IPS-18a (cell line): ENCODE results near the gene SNORC.

ENCODE experiments used
- H3K27ac ChIP-seq: one replicate; pipeline ENCODE4 v1.5.1; 2013; ENCODE audit warnings: low read length
- H3K27me3 ChIP-seq: one replicate; pipeline ENCODE4 v1.6.1; 2013; ENCODE audit warnings: mild to moderate bottlenecking, low read length; ENCODE audit not compliant: control insufficient read depth, insufficient read depth
- H3K36me3 ChIP-seq: one replicate; pipeline ENCODE4 v1.6.1; 2013; ENCODE audit warnings: low read depth, low read length; ENCODE audit not compliant: control insufficient read depth
- H3K4me1 ChIP-seq: one replicate; pipeline ENCODE4 v1.6.1; 2013; ENCODE audit warnings: low read depth, low read length; ENCODE audit not compliant: control insufficient read depth
- H3K4me3 ChIP-seq: one replicate; pipeline ENCODE4 v1.5.1; 2013; ENCODE audit warnings: low read length
- H3K9ac ChIP-seq: one replicate; pipeline ENCODE4 v1.6.1; 2013; ENCODE audit warnings: mild to moderate bottlenecking, low read length, moderate library complexity
- H3K9me3 ChIP-seq: one replicate; pipeline ENCODE4 v1.6.1; 2013; ENCODE audit warnings: low read depth, low read length; ENCODE audit not compliant: control insufficient read depth

Gene SNORC

DNA sequence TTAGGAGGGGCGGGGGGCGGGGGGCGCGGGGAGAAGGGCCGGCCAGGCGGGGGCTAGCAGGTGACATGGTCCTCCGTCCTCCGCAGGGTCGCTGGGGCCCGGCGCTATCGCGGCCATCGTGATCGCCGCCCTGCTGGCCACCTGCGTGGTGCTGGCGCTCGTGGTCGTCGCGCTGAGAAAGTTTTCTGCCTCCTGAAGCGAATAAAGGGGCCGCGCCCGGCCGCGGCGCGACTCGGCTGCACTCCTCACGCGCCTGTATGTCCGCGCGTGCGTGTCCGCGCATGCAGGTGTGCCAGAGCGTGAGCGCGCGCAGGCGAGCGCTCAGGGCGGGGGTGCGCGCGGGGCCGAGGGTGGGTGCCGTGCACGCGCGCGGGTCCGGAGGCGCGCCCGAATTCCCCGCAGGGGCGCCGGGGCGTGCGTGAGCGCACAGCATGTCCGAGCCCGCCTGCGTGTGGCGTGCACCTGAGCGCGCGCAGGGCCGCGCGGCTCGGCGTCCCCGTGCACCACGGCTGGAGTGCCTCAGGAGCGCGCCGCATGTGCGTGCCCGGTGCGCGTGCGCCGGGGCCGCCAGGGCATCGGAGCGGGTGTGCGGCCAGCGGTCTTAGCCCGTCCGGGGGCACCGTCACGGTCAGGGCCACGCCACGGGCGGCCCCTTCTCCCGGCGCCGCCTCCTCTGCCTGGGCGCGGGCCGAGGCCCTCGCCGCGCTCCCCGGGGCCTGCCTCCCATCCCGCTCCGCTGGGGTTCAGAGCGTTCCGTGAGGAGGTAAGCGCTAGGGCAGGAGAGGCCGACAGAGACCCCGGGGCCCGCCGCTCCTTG lies 6.3 kb downstream of the SNORC start:
- Histone ChIP-seq H3K27ac (no peak overlapping the region), H3K4me3 (peak overlapping the region; percentile 56), H3K27me3 (peaks cover 33% of the 10 kb centered on the region), H3K9ac (peak overlapping the region; percentile 12), H3K36me3 (no peaks in the 10 kb centered on the region), H3K9me3 (no peaks in the 10 kb centered on the region), H3K4me1 (no peaks in the 10 kb centered on the region)

DNA sequence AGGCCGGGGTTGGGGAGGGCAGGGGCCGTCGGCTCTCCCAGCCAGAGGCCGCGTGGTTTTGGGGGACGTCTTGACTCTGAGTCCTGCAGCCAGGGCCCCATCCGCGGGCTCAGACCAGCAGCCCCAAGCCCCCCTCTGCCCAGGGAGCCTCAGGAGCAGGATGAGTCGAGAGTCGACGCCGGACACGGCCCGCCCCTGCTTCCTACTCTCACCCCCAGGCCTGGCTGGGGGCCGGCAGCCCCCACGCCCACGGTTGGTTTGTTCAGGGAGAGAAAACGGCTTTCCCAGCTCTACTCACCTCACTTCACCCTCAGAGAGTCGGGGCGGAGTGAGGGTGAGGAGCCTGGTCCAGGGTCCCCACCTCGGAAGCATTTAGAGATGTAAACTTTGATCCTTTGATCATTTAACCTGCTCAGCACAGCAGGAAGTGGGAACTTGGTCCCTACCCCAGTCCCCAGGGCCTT lies 6.9 kb downstream of the SNORC start:
- Histone ChIP-seq H3K27me3 (peaks cover 33% of the 10 kb centered on the region), H3K36me3 (no peaks in the 10 kb centered on the region), H3K9me3 (no peaks in the 10 kb centered on the region), H3K9ac (peak overlapping the region; percentile 12), H3K4me1 (no peaks in the 10 kb centered on the region), H3K4me3 (peak overlapping the region; percentile 56), H3K27ac (no peak overlapping the region)

DNA sequence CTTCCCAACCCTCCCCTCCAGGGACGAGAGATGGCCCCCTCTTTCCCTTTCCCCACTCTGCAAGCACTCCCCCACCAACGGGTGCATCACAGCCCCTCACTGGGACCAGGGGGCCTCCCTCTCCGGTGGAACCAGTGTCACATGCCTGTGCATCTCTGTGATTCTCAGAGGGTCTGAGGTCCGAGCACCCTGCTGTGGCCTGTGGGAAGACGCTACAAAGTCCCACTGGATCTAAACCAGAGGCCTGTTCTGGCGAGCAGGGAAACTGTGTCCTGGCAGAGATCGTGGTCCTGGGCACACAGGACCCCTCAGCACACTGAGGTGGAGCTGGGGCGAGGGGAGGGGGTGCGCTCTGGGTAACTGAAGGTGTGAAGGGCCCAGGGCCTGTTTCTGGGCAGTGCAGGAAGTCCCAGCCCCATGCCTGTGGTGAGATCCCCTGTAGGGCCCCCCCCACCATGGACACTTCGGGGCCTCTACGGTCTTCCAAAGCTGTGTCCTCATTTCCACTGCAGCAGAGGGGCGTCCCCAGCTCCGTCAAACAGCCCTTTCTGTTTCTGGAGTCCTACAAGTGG lies 8.0 kb downstream of the SNORC start:
- peaks cover 33% of the 10 kb centered on the region for H3K27me3 ChIP-seq
- no peaks in the 10 kb centered on the region for H3K36me3 ChIP-seq
- no peak overlapping the region for H3K4me3 ChIP-seq
- H3K9ac ChIP-seq, result no peak overlapping the region
- no peak overlapping the region for H3K27ac ChIP-seq
- no peaks in the 10 kb centered on the region for H3K4me1 ChIP-seq
- no peaks in the 10 kb centered on the region for H3K9me3 ChIP-seq

DNA sequence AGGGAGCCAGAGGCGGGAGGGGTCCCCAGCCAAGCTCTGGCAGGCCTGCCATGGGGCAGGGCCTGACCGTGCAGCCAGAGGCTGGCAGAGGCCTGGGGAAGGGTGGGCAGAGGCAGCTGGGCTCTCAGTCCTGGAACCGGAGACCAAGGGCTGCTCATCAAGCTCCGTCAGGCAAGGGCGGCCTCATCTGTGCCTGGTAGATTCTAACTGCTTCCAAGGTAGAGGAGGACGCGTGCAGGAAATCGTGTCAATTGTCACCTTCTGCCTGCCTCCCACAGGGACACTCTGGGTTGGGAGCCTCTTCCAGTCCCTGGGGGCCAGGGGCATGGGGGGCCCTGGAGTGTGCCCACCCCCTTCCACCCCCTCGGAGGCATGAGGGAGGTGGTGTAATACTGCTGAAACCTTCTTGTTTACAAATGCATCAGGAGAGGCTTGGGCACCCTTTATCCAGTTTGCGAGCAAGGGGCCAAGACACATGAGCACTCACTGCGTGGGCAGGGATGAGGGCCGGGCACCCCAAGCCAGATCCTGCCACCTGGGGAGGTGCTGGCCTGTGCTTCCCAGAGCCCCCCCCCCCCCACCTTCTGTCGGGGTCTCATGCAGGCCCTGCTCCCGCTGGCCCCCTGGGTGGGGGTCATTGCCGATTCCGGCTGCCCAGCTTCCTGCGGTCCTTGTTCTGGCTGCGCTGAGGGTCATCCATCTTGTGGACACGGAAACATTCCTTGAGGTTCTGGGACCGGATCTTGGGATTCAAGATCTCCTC lies 9.0 kb downstream of the SNORC start:
- Histone ChIP-seq H3K4me3 (no peak overlapping the region), H3K27ac (no peak overlapping the region), H3K27me3 (peaks cover 33% of the 10 kb centered on the region), H3K4me1 (no peaks in the 10 kb centered on the region), H3K36me3 (no peaks in the 10 kb centered on the region), H3K9ac (no peak overlapping the region), H3K9me3 (no peaks in the 10 kb centered on the region)

DNA sequence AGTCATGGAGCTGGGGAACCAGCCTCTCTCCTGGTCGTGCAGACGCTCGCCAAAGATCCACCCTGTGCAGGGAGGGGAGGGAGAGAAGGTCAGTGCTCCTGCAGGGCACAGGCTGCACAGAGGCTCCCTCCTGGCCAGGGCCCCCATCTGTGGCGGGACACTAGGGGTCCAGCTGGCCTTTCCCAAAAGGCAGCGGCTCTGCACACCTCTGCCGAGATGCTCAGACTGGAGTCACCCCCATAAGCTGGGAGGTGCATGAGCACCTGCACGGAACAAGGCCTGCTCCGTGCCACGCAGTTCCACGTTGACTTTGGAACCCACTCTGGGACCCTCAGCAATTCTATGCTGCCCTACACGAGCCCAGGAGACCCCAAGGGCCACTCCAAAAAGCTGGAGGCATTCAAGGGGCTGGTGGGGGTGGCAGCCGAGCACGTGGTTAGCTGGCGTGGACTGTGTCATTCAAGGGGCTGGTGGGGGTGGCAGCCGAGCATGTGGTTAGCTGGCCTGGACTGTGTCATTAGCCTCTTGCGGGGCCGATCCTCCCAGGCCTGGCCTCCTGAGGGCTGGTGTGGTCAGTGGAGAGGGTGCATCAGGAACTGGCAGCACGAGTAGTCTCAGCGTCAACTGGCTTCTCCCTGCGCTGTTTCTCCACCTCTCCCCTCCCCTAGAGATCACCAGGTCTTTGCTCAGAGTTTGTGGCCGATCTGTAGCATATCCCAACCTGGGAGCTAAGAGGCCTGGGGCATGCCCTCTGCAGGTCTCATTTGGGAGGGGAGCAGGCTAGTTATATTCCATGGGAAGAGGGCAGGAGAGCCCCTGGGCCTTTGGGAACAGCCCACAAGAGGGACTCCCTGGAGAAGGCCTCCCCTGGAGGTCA lies 9.8 kb downstream of the SNORC start:
- Histone ChIP-seq H3K4me3 (no peak overlapping the region), H3K9ac (no peak overlapping the region), H3K27ac (no peak overlapping the region), H3K27me3 (peaks cover 33% of the 10 kb centered on the region), H3K9me3 (no peaks in the 10 kb centered on the region), H3K4me1 (no peaks in the 10 kb centered on the region), H3K36me3 (no peaks in the 10 kb centered on the region)

DNA sequence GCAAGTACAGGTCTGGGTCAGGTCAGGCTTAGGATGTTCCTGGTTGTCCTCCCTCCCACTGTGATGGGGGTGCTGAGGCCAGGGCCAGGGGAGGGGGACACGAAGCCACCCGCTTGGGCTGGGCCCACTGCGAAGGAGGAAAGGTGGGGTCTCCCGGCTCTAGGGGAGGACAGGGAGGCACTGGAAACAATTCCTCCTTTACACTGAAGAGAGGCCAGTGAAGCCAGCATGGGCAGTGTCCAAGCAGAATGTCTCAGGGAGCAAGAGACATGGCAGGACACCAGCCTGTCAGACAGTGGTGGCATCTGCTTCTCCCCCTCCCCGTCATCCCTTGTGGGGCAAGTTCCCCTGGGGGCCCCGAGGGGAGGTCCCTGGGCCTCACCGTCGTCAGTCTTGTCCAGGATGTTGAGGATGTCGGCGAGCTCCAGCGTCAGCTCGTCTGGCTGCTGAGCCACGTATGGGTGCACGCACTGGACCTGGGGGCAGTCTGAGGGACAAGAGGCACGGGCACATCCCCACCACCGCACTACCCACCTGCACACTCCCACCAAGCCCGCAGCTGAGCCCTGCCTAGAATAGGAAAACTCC lies 10.8 kb downstream of the SNORC start:
- no peak overlapping the region for H3K4me3 ChIP-seq
- peaks cover 25% of the 10 kb centered on the region for H3K27me3 ChIP-seq
- no peaks in the 10 kb centered on the region for H3K4me1 ChIP-seq
- no peak overlapping the region for H3K27ac ChIP-seq
- no peaks in the 10 kb centered on the region for H3K9me3 ChIP-seq
- no peak overlapping the region for H3K9ac ChIP-seq
- H3K36me3 ChIP-seq, result no peaks in the 10 kb centered on the region

DNA sequence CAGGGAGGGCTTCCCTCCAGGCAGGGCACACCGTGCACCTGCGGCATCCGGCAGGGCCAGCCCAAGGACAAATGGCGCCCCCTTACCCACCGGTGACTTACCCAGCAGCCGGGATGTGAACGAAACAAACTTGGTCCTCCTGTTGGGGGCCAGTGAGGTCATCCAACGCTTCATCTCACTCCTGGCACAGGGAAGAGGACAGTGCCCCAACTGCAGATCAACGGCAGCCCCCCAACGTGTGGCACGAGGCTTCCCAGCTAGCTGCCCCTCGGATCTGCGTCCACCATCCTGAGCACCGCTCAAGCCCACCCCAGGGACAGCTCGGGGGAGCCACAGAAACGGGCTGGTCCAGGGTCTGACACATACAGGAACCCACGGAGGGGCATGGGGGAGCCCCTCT lies 12.0 kb downstream of the SNORC start:
- Histone ChIP-seq H3K27ac (no peak overlapping the region), H3K4me3 (no peak overlapping the region), H3K27me3 (peaks cover 14% of the 10 kb centered on the region), H3K36me3 (no peaks in the 10 kb centered on the region), H3K4me1 (no peaks in the 10 kb centered on the region), H3K9me3 (no peaks in the 10 kb centered on the region), H3K9ac (no peak overlapping the region)

DNA sequence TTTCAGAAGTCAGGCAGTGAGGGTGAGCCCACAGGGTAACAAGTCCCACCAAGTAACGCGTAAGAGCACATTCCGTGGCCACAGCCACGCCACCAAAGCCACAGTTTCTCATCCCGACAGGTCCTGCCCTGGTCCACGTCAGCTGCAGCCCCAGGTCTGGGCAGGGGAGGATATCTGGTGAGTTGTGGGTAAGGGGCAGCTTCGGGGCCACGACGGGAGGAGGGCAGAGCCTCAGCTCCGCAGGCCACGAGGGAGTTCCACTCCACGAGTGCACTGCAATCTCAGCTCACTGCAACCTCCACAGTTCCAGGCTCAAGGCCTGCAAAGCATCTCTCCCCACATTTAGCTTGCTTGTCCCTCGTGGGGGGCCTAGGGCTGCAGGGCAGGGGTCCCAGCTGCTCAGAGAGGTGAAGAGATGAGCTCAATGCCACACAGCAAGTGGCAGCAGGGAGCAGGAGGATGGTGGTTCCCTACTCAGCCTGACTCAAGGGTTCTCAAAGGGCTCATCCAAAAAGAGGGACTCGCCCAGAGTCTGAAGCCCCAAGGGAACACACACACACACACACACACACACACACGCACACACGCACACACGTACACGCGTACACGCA lies 12.5 kb downstream of the SNORC start:
- H3K27me3 ChIP-seq, result peaks cover 9% of the 10 kb centered on the region
- no peak overlapping the region for H3K9ac ChIP-seq
- no peaks in the 10 kb centered on the region for H3K36me3 ChIP-seq
- no peaks in the 10 kb centered on the region for H3K9me3 ChIP-seq
- H3K27ac ChIP-seq, result no peak overlapping the region
- no peak overlapping the region for H3K4me3 ChIP-seq
- H3K4me1 ChIP-seq, result no peaks in the 10 kb centered on the region

DNA sequence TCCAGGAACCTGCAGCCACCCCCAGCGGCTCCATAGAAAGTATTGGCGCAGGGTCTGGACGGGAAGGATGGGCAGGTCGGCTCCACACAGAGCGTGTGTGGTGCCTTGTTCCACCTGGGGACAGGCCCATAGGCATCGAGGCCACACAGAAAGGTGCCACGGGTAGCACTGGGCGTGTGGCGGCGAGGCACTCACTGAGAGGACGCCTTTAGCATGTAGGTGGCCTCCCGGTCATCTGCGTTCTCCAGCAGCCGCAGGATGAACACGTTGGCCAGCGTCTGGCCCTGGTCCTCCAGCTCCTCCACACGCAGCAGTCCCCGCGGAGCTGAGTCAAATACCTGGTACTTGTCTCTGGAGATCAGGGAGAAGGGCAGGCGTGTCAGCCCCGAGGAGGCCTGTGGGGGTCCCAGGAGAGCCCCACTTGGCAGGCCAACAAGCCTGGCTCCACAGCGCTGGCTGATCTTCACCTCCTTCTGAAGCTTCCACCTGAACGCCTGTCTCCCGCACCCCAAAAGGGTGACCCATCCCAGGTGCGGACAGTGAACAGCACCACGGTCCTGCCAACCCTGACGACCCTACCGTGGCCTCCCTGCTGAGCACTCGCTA lies 13.2 kb downstream of the SNORC start:
- peaks cover 3% of the 10 kb centered on the region for H3K27me3 ChIP-seq
- no peak overlapping the region for H3K9ac ChIP-seq
- no peaks in the 10 kb centered on the region for H3K4me1 ChIP-seq
- H3K36me3 ChIP-seq, result no peaks in the 10 kb centered on the region
- H3K9me3 ChIP-seq, result no peaks in the 10 kb centered on the region
- no peak overlapping the region for H3K27ac ChIP-seq
- H3K4me3 ChIP-seq, result no peak overlapping the region

DNA sequence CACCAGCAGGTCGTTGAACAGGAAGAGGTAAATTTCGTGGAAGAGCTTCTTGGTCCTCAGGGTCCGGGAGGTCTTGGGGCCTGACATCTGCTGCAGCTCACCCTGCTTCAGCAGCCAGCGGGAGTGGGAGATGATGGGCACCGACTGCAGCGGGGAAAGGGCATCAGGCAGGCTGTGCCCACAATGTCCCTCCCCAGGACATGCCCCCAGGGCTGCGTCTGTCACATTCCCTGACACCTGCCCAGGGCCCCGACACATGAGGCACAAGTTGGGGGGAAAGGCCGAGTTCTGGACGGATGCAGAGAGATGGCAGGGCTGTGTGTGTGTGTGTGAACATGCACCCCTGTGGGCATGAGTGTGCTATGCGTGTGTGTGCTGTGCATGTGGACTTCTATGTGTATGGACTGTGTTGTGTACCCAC lies 13.9 kb downstream of the SNORC start:
- no peak overlapping the region for H3K9ac ChIP-seq
- no peak overlapping the region for H3K4me3 ChIP-seq
- no peaks in the 10 kb centered on the region for H3K4me1 ChIP-seq
- no peaks in the 10 kb centered on the region for H3K36me3 ChIP-seq
- no peak overlapping the region for H3K27ac ChIP-seq
- no peaks in the 10 kb centered on the region for H3K27me3 ChIP-seq
- no peaks in the 10 kb centered on the region for H3K9me3 ChIP-seq
